Panc1 (cell line): ENCODE measurements around the gene SRSF5. TPM values are rescaled to one million over a fixed set of nuclear protein-coding genes. Genes with fewer than 3 reads are reported as not detected.

Experiments
- ATAC-seq: fragments of 200-7000 bp; cut with Tn5 transposase; 2 replicates; pipeline ENCODE4 v1.9.1; 2020; ENCODE audit warnings: mild to moderate bottlenecking, moderate library complexity
- BruUV-seq: library from RNA; stranded (reverse); fragments of 400-500 nt; replicated peaks from 2 replicates; lab custom pipeline; 2021; lab: Mats Ljungman, UMichigan
- CTCF ChIA-PET: fragments of 300-600 bp; sonication (Branson Sonifier 250); formaldehyde crosslinking; loops from one replicate; lab custom pipeline; 2022; ENCODE audit warnings: antibody characterized with exemption; lab: Charles Lee
- POLR2A ChIA-PET: fragments of 300-600 bp; sonication (Branson Sonifier 250); formaldehyde crosslinking; loops from one replicate; lab custom pipeline; 2022; ENCODE audit warnings: antibody characterized with exemption; lab: Charles Lee
- DNase-seq: peaks from one replicate; pipeline ENCODE4 v3.0.0-alpha.2; 2010; ENCODE audit warnings: low read depth, low spot score
- H3K27ac ChIP-seq: 2 replicates; pipeline ENCODE4 v1.5.1; 2011; ENCODE audit warnings: mild to moderate bottlenecking, low read length, inconsistent platforms
- H3K27me3 ChIP-seq: fragments of 200-500 bp; sonication (Bioruptor generic); 2 replicates; pipeline ENCODE4 v1.6.0; 2014; ENCODE audit warnings: low read length, inconsistent platforms; ENCODE audit not compliant: control insufficient read depth, insufficient read depth
- H3K36me3 ChIP-seq: fragments of 200-500 bp; sonication (Bioruptor generic); 2 replicates; pipeline ENCODE4 v1.5.1; 2014; ENCODE audit warnings: inconsistent platforms, mild to moderate bottlenecking, low read length, moderate library complexity; ENCODE audit not compliant: control insufficient read depth, insufficient read depth
- H3K4me1 ChIP-seq: 2 replicates; pipeline ENCODE4 v1.5.1; 2011; ENCODE audit warnings: inconsistent platforms, mild to moderate bottlenecking, low read length, moderate library complexity; ENCODE audit not compliant: control insufficient read depth, insufficient read depth
- H3K4me3 ChIP-seq, 2 experiments: 2 replicates each; pipeline ENCODE4 v1.5.1; 2011 to 2012; ENCODE audit warnings: low read depth in 2 of 2, low read length in 2 of 2, mild to moderate bottlenecking in 2 of 2, inconsistent platforms in 1 of 2, moderate library complexity in 1 of 2
- H3K9me3 ChIP-seq: fragments of 200-500 bp; sonication (Bioruptor generic); 2 replicates; pipeline ENCODE4 v1.5.1; 2014; ENCODE audit warnings: low read depth, mild to moderate bottlenecking, inconsistent platforms, low read length, moderate library complexity; ENCODE audit not compliant: control insufficient read depth, insufficient read depth
- POLR2AphosphoS5 ChIP-seq: IDR thresholded peaks from 2 replicates; pipeline ENCODE4 v1.6.1; 2012; ENCODE audit warnings: mild to moderate bottlenecking, low read depth, low read length, moderate library complexity
- SIN3A ChIP-seq: IDR thresholded peaks from 2 replicates; pipeline ENCODE4 v1.6.1; 2012; ENCODE audit warnings: low read depth, mild to moderate bottlenecking, low read length, moderate library complexity, borderline replicate concordance; ENCODE audit not compliant: insufficient read depth
- TCF7L2 ChIP-seq: IDR thresholded peaks from 2 replicates; pipeline ENCODE4 v1.6.1; 2011; ENCODE audit warnings: mild to moderate bottlenecking, low read depth, low read length, inconsistent platforms
- in situ Hi-C: cut with HindIII; loops from 2 replicates; pipeline ENCODE4 v1.10.0; 2016; ENCODE audit warnings: low sequenced_read_pairs, low pct_unique_long_range_greater_than_20kb
- intact Hi-C: fragments of 100-400 bp; cut with micrococcal nuclease; formaldehyde crosslinking; loops from one replicate; pipeline ENCODE4 v1.10.0; 2022; ENCODE audit not compliant: unreplicated experiment
- total RNA-seq: library from RNA; stranded (reverse); gene quantifications from one replicate; pipeline ENCODE4 v1.2.1, GENCODE V29; 2021; ENCODE audit not compliant: unreplicated experiment
- TF ChIP-seq, protein P1 (sequence below), 2 experiments: IDR thresholded peaks; 2 replicates each; pipeline ENCODE4 v1.6.1; 2011 to 2012; ENCODE audit warnings: low read depth in 2 of 2, control low read depth in 1 of 2, low read length in 1 of 2, mild to moderate bottlenecking in 1 of 2, moderate library complexity in 1 of 2; ENCODE audit not compliant: insufficient read depth in 1 of 2
- TF ChIP-seq, protein P2 (sequence below): fragments of 450-650 bp; IDR thresholded peaks from 2 replicates; pipeline ENCODE4 v1.5.1; 2017; ENCODE audit warnings: mild to moderate bottlenecking

Gene SRSF5
- total RNA-seq, 1 experiment from 2014 or later = 154 TPM

DNA sequence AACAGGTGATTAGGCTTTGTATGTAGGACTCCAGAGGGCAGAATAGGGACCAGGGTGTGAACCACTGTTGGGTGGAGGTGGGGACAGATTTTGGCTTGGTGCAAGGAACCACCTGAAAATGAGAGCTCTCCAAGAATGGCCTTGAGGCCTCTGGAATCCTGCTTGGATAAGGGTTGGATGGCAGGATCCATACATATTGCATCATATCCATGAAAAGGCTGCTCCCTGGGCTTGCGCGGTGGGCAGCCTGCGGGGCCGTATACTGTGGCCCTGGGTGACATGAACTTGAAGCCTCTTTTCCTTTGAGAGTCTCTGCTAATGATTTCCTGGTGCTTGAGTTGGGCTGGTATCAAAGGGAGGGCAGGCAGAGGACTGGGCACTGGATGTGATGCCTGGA, 31.4 kb downstream of the SRSF5 start:
- ChIA-PET CTCF (no interaction called here), POLR2A (no interaction called here)
- no peaks in the 10 kb centered on the region for H3K36me3 ChIP-seq
- in situ Hi-C loops = no loop called here
- DNase-seq = no peak
- no peak for ATAC-seq
- no peak overlapping the region for H3K4me3 ChIP-seq
- intact Hi-C loops = no loop called here
- H3K27ac ChIP-seq = no peak overlapping the region
- TF ChIP-seq TCF7L2 (no peak), POLR2AphosphoS5 (no peak), SIN3A (no peak)
- TF ChIP-seq, protein P1, sequence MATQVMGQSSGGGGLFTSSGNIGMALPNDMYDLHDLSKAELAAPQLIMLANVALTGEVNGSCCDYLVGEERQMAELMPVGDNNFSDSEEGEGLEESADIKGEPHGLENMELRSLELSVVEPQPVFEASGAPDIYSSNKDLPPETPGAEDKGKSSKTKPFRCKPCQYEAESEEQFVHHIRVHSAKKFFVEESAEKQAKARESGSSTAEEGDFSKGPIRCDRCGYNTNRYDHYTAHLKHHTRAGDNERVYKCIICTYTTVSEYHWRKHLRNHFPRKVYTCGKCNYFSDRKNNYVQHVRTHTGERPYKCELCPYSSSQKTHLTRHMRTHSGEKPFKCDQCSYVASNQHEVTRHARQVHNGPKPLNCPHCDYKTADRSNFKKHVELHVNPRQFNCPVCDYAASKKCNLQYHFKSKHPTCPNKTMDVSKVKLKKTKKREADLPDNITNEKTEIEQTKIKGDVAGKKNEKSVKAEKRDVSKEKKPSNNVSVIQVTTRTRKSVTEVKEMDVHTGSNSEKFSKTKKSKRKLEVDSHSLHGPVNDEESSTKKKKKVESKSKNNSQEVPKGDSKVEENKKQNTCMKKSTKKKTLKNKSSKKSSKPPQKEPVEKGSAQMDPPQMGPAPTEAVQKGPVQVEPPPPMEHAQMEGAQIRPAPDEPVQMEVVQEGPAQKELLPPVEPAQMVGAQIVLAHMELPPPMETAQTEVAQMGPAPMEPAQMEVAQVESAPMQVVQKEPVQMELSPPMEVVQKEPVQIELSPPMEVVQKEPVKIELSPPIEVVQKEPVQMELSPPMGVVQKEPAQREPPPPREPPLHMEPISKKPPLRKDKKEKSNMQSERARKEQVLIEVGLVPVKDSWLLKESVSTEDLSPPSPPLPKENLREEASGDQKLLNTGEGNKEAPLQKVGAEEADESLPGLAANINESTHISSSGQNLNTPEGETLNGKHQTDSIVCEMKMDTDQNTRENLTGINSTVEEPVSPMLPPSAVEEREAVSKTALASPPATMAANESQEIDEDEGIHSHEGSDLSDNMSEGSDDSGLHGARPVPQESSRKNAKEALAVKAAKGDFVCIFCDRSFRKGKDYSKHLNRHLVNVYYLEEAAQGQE (IDR thresholded peaks at IDR 0.05; ENCODE audit: insufficient read depth in 1 of 2, low read depth in 2 of 2, low read length in 1 of 2) = no peak
- TF ChIP-seq, protein P2, sequence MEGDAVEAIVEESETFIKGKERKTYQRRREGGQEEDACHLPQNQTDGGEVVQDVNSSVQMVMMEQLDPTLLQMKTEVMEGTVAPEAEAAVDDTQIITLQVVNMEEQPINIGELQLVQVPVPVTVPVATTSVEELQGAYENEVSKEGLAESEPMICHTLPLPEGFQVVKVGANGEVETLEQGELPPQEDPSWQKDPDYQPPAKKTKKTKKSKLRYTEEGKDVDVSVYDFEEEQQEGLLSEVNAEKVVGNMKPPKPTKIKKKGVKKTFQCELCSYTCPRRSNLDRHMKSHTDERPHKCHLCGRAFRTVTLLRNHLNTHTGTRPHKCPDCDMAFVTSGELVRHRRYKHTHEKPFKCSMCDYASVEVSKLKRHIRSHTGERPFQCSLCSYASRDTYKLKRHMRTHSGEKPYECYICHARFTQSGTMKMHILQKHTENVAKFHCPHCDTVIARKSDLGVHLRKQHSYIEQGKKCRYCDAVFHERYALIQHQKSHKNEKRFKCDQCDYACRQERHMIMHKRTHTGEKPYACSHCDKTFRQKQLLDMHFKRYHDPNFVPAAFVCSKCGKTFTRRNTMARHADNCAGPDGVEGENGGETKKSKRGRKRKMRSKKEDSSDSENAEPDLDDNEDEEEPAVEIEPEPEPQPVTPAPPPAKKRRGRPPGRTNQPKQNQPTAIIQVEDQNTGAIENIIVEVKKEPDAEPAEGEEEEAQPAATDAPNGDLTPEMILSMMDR = no peak
- no TSS peak for BruUV-seq
- H3K4me1 ChIP-seq = no peaks in the 10 kb centered on the region
- no peaks in the 10 kb centered on the region for H3K27me3 ChIP-seq
- H3K9me3 ChIP-seq = no peaks in the 10 kb centered on the region

DNA sequence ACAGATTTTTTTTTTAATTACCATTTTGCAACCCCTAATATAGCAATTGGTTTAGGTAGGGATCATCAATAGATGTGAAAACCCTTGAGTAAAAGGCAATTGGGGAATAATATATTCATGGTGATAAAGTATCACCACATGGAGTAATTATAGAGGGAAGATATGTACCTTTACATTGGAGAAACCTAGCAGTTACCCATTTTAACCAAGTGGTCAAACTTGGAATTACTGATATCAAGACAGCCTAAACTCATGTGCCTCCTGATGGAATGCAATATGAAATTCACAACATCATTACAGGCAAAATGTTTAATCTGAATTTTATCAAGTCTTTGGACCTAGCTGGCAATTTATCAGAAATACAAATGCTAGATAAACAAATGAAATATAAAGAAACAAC, 36.8 kb downstream of the SRSF5 start:
- no TSS peak for BruUV-seq
- Histone ChIP-seq H3K4me1 (no peaks in the 10 kb centered on the region), H3K9me3 (no peaks in the 10 kb centered on the region), H3K4me3 (no peak overlapping the region), H3K27ac (no peak overlapping the region), H3K36me3 (no peaks in the 10 kb centered on the region), H3K27me3 (no peaks in the 10 kb centered on the region)
- TF ChIP-seq, protein P2 = no peak; the same call in 1 of the 2 replicates
- TF ChIP-seq, protein P1 (IDR thresholded peaks at IDR 0.05; ENCODE audit: insufficient read depth in 1 of 2, low read depth in 2 of 2, low read length in 1 of 2) = no peak
- TF ChIP-seq SIN3A (no peak), TCF7L2 (no peak), POLR2AphosphoS5 (no peak)
- DNase-seq (no peak), ATAC-seq (no peak)
- ChIA-PET CTCF (no interaction called here), POLR2A (no interaction called here)
- intact Hi-C loops = no loop called here
- in situ Hi-C loops = no loop called here
